Suprapubic skin (tissue), 4 donors: ENCODE results near the gene EXOC3. TPM values are rescaled to one million over a fixed set of nuclear protein-coding genes. Genes with fewer than 3 reads are reported as not detected.

Experiments used
- DNase-seq, 2 donors: peaks; one replicate each; pipeline ENCODE4 v3.0.0-alpha.2; 2019; ENCODE audit warnings: low spot score in 2 of 2
- H3K27ac ChIP-seq: fragments of 200-600 bp; sonication (generic); one replicate; pipeline ENCODE4 v1.5.1; 2019
- H3K27me3 ChIP-seq: fragments of 200-600 bp; sonication (generic); one replicate; pipeline ENCODE4 v1.5.1; 2019
- H3K36me3 ChIP-seq: fragments of 200-600 bp; sonication (generic); one replicate; pipeline ENCODE4 v1.5.1; 2019
- H3K4me1 ChIP-seq: fragments of 200-600 bp; sonication (generic); one replicate; pipeline ENCODE4 v1.5.1; 2019
- H3K4me3 ChIP-seq: fragments of 200-600 bp; sonication (generic); one replicate; pipeline ENCODE4 v1.5.1; 2019; ENCODE audit warnings: mild to moderate bottlenecking
- H3K9me3 ChIP-seq: fragments of 200-600 bp; sonication (generic); one replicate; pipeline ENCODE4 v1.5.1; 2019
- EP300 ChIP-seq: sonication (generic); formaldehyde crosslinking; IDR thresholded peaks from one replicate; pipeline ENCODE4 v1.6.1; 2017; ENCODE audit warnings: antibody characterized with exemption
- POLR2A ChIP-seq, 2 donors: fragments of 450-650 bp; IDR thresholded peaks; one replicate each; pipeline ENCODE4 v1.6.1; 2017; ENCODE audit warnings: antibody characterized with exemption in 2 of 2, mild to moderate bottlenecking in 2 of 2, moderate library complexity in 2 of 2
- POLR2AphosphoS5 ChIP-seq, 3 donors: sonication (generic); formaldehyde crosslinking; IDR thresholded peaks; one replicate each; pipeline ENCODE4 v1.6.1; 2017; ENCODE audit warnings: antibody characterized with exemption in 3 of 3
- WGBS: methylation state at CpG from one replicate; pipeline ENCODE4 v1.1.5; 2018; 5-methylcytosine and 5-hydroxymethylcytosine counted together
- total RNA-seq, 4 donors: library from RNA; depleted of rRNA; stranded (reverse); fragments of >200 nt; gene quantifications; one replicate each; pipeline ENCODE4 v1.1.0, GENCODE V29; 2016
- TF ChIP-seq, protein P1 (sequence below), 2 donors: fragments of 200-600 bp in 1 of 2; fragments of 450-650 bp in 1 of 2; sonication (generic) in 1 of 2; IDR thresholded peaks; one replicate each; pipeline ENCODE4 v1.5.1; 2016 to 2019; ENCODE audit warnings: antibody characterized with exemption in 2 of 2, mild to moderate bottlenecking in 1 of 2, moderate library complexity in 1 of 2

The EXOC3 gene
- total RNA-seq, 4 donors from 2014 or later, result 68.9 to 199 (median 83.4) TPM

DNA sequence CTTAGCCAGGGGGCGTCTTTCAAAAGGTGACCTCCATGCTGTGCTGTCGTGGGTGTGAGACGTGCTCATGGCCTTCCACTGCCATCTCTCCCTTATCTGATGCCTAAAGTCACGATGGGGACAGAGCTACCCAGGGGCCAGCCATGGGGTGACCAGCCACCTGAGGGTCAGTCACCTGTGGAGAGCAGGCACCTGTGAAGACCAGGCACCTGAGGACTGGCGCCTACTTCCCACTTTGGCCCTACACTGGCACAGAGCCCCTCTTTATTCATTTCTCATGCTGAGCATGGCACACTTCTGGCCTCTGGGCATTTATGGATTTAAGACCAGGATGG is 6.4 kb upstream of the EXOC3 start:
- TF ChIP-seq, protein P1, sequence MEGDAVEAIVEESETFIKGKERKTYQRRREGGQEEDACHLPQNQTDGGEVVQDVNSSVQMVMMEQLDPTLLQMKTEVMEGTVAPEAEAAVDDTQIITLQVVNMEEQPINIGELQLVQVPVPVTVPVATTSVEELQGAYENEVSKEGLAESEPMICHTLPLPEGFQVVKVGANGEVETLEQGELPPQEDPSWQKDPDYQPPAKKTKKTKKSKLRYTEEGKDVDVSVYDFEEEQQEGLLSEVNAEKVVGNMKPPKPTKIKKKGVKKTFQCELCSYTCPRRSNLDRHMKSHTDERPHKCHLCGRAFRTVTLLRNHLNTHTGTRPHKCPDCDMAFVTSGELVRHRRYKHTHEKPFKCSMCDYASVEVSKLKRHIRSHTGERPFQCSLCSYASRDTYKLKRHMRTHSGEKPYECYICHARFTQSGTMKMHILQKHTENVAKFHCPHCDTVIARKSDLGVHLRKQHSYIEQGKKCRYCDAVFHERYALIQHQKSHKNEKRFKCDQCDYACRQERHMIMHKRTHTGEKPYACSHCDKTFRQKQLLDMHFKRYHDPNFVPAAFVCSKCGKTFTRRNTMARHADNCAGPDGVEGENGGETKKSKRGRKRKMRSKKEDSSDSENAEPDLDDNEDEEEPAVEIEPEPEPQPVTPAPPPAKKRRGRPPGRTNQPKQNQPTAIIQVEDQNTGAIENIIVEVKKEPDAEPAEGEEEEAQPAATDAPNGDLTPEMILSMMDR (IDR thresholded peaks at IDR 0.05), result no peak
- TF ChIP-seq POLR2A (IDR thresholded peaks at IDR 0.05) (no peak), POLR2AphosphoS5 (IDR thresholded peaks at IDR 0.05) (no peak), EP300 (no peak)
- Histone ChIP-seq H3K4me1 (no peaks in the 10 kb centered on the region), H3K9me3 (no peaks in the 10 kb centered on the region), H3K27me3 (peaks cover 5% of the 10 kb centered on the region), H3K36me3 (no peaks in the 10 kb centered on the region), H3K27ac (no peak overlapping the region), H3K4me3 (no peak overlapping the region)
- no peak for DNase-seq
- 83% methylated on average over 2 of the region's 5 CpGs for WGBS

- TF ChIP-seq, protein P1 (IDR thresholded peaks at IDR 0.05), result no peak
- TF ChIP-seq EP300, result no peak
- no peak for TF ChIP-seq POLR2AphosphoS5 (IDR thresholded peaks at IDR 0.05)
- TF ChIP-seq POLR2A (IDR thresholded peaks at IDR 0.05), result no peak
- peak in 1 of 2 donors; percentile 68 for DNase-seq
Observed at GRCh38 chr5:437281-437771, 5.7 kb upstream of the EXOC3 start.

DNA sequence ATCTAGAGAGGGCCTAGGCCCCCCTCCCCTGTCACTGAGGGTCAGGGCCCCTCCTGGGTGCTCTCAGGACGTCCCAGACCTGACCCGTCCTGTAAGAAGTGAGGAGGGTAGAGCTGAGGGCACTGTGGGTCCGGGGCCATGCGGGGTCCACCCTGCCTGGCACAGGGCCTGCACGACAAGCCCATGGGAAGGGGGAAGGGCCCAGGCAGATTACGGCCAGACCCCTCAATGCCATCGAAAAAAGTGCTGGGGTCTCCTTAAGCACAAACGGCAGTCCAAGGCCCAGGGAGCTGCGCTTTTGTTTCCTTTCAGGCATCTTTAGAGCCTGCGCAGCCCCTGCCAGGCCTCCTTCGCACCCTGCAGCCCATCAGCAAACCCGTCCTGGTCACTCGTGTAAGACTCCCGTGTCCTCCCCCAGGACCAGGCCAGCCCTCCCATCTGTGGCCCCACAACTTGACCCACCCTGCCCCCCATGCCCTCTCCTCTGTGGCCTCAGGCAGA is 4.4 kb upstream of the EXOC3 start:
- H3K4me1 ChIP-seq, result peaks cover 11% of the 10 kb centered on the region
- 77% methylated on average over 13 of the region's 14 CpGs for WGBS
- no peaks in the 10 kb centered on the region for H3K27me3 ChIP-seq
- no peak for TF ChIP-seq POLR2A (IDR thresholded peaks at IDR 0.05)
- TF ChIP-seq EP300, result no peak
- TF ChIP-seq POLR2AphosphoS5 (IDR thresholded peaks at IDR 0.05), result no peak
- TF ChIP-seq, protein P1 (IDR thresholded peaks at IDR 0.05), result no peak
- no peaks in the 10 kb centered on the region for H3K9me3 ChIP-seq
- H3K27ac ChIP-seq, result no peak overlapping the region
- no peaks in the 10 kb centered on the region for H3K36me3 ChIP-seq
- peak; percentile 49 for DNase-seq
- no peak overlapping the region for H3K4me3 ChIP-seq

More at GRCh38 chr5:437281-437771, 5.7 kb upstream of the EXOC3 start:
- Histone ChIP-seq H3K27ac (no peak overlapping the region), H3K4me3 (no peak overlapping the region), H3K9me3 (no peaks in the 10 kb centered on the region), H3K36me3 (no peaks in the 10 kb centered on the region), H3K27me3 (peaks cover 5% of the 10 kb centered on the region), H3K4me1 (peaks cover 5% of the 10 kb centered on the region)
- WGBS, result 59% methylated on average over 12 of the region's 18 CpGs

GRCh38 chr5:439181-439580 is 3.8 kb upstream of the EXOC3 start:
- TF ChIP-seq POLR2AphosphoS5 (IDR thresholded peaks at IDR 0.05) (no peak), POLR2A (IDR thresholded peaks at IDR 0.05) (no peak), EP300 (no peak)
- TF ChIP-seq, protein P1 (IDR thresholded peaks at IDR 0.05), result no peak

DNA sequence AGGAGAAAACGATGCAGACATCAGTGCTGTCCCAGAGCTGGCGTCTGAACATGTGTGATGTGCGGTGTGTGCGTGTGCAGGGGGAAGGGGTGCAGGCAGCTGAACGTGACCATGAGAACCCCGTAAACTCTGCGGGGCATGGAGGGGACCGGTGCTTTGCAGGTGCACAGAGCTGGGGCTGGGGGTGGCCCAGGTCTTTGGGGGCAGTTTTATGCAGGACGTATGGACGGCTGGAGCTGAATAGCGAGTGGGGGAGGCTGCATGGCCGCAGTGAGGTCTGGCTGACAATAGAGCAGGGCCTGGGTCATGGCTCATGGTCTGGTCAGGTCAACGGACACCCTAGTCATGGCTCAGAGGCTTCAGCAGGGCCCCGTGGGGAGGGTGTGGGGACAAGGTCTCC is 3.3 kb upstream of the EXOC3 start:
- peak; percentile 40 to 58 for DNase-seq
- no peak overlapping the region for H3K4me3 ChIP-seq
- WGBS, result 62% methylated on average over 3 of the region's 14 CpGs

More at GRCh38 chr5:439181-439580, 3.8 kb upstream of the EXOC3 start:
- H3K36me3 ChIP-seq, result no peaks in the 10 kb centered on the region
- no peaks in the 10 kb centered on the region for H3K27me3 ChIP-seq
- DNase-seq, result peak; percentile 23 to 31
- H3K4me3 ChIP-seq, result no peak overlapping the region
- whole genome bisulfite sequencing, result 87% methylated on average over 8 of the region's 8 CpGs
- no peaks in the 10 kb centered on the region for H3K9me3 ChIP-seq
- H3K27ac ChIP-seq, result no peak overlapping the region
- peaks cover 18% of the 10 kb centered on the region for H3K4me1 ChIP-seq

More for the DNA sequence above, 3.3 kb upstream of the EXOC3 start:
- Histone ChIP-seq H3K4me1 (peaks cover 22% of the 10 kb centered on the region), H3K9me3 (no peaks in the 10 kb centered on the region), H3K27ac (no peak overlapping the region), H3K27me3 (no peaks in the 10 kb centered on the region), H3K36me3 (no peaks in the 10 kb centered on the region)
- TF ChIP-seq, protein P1 (IDR thresholded peaks at IDR 0.05), result no peak
- TF ChIP-seq POLR2AphosphoS5 (IDR thresholded peaks at IDR 0.05) (no peak), POLR2A (IDR thresholded peaks at IDR 0.05) (no peak), EP300 (no peak)
